NCI-H446 (cell line): ENCODE data around the gene ERG.
A peak's percentile ranks its signal among the peaks of the same experiment; 100 is the strongest.

Source experiments
- DNase-seq, 2 experiments: peaks; one replicate each; lab custom pipeline; 2025; lab: John Stamatoyannopoulos, UW

The ERG gene, protein sequence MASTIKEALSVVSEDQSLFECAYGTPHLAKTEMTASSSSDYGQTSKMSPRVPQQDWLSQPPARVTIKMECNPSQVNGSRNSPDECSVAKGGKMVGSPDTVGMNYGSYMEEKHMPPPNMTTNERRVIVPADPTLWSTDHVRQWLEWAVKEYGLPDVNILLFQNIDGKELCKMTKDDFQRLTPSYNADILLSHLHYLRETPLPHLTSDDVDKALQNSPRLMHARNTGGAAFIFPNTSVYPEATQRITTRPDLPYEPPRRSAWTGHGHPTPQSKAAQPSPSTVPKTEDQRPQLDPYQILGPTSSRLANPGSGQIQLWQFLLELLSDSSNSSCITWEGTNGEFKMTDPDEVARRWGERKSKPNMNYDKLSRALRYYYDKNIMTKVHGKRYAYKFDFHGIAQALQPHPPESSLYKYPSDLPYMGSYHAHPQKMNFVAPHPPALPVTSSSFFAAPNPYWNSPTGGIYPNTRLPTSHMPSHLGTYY

GRCh38 chr21:38498057-38498833 is at the start of gene ERG:
TSS of gene ERG (minus strand) at chr21:38498477. CDS start at chr21:38498380, 97 bp downstream.
- DNase-seq = no peak

DNA sequence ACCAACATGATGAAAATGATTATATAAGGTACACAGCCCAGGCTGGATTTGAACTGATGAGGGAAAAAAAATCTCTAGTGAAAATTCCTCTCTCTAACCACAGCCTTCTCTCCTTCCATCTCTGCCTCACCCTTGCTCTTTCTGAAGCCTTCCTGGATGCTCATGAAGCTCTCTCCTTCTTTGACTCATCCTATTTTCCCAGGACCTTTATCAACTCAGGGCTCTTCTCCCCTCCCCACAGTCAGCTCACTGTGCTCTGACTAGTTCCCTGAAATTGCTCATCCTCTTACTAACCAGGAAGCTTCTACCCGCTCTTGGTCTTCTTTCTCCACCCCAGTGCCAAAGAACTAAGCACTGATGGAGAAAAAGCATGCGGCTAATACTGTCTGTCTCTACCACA is 46.4 kb upstream of the ERG start:
- no peak for DNase-seq

GRCh38 chr21:38542263-38542662 is 44.0 kb upstream of the ERG start:
- DNase-seq = no peak

GRCh38 chr21:38538353-38538752 is 40.1 kb upstream of the ERG start:
- no peak for DNase-seq

DNA sequence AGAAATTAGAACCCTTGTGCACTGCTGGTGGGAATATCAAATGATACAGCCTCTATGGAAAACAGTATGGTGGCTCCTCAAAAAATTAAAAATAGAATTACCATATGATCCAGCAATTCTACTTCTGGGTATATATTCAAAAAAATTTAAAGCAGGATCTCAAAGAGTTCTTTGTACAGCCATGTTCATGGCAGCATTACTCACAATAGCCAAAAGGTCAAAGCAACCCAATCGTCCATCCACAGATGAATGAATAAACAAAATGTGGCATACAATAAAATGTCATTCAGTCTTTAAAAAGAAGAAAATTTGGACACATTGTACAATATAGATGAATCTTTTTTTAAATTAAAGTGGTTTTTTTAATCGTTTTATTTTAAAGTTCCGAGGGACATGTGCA is 36.3 kb upstream of the ERG start:
- no peak for DNase-seq

GRCh38 chr21:38533887-38534286 is 35.6 kb upstream of the ERG start:
- no peak for DNase-seq

- DNase-seq = no peak
Observed at GRCh38 chr21:38531591-38531990, 33.3 kb upstream of the ERG start.

DNA sequence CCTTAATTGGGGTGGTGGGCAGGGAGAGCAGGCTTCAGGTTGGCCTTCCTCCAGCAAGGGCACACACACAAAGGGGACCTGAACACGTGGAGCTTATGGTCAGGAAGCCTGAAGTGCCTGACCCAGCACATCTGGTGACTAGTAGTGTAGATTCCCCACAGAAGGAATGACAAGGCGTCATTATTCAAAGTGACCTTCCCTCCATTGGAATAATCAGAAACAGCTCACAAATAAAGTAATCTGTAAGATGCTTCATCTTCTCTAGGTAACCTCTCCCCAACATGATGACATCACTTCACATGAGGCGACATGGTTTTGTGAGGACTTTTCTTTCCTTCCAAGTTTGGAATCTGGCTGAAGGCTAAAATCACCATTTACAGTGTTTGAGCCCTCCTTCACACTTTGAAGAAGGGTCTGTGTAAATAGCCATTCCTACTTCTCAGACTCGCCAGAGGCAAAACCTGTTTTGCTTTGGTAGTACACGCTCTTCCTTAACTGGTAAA is 32.8 kb upstream of the ERG start:
- no peak for DNase-seq

- DNase-seq = no peak
Observed at GRCh38 chr21:38527737-38528136, 29.5 kb upstream of the ERG start.

DNA sequence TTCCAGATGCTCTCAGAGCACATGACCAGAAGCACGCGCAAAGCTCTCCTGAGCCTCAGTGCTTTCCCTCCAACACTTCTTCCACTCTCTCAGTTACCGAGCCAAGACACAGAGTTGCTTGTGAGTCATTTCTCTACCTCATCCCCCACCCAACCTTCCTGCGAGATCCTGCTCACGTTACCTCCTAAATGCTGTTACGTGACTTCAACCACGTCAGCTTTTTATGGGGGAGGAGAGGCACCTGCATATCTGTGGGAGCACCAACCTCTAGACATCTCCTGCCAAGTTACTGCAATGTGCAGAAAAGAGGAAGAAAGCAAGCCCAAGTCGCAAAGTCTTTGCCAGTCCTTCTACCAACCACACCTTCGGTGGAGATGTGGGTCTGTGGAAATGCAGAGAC is 27.2 kb upstream of the ERG start:
- DNase-seq = no peak

GRCh38 chr21:38524168-38525153 is 26.2 kb upstream of the ERG start:
- no peak for DNase-seq

DNA sequence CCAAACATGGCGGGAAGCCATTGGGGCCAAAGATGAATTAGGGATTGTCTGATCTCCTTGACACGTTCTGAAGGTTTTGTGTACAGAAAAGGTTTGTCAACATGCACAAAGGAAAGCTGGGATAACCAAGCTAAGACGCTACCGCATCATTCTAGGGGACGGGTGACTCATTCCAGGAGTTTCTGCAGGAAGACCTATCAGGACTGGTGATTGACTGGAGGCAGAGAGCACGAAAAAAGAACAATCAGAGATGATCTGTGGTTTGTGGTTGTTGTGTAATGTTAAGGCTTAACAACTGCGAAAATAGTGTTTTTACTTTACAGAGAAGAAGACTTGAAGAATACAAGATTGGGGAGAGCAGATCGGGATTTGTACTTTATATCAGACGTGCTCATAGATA is 22.2 kb upstream of the ERG start:
- DNase-seq = no peak

- DNase-seq = no peak
Observed at GRCh38 chr21:38511662-38512243, 13.5 kb upstream of the ERG start.

GRCh38 chr21:38511198-38511597 is 12.9 kb upstream of the ERG start:
- DNase-seq = no peak

DNA sequence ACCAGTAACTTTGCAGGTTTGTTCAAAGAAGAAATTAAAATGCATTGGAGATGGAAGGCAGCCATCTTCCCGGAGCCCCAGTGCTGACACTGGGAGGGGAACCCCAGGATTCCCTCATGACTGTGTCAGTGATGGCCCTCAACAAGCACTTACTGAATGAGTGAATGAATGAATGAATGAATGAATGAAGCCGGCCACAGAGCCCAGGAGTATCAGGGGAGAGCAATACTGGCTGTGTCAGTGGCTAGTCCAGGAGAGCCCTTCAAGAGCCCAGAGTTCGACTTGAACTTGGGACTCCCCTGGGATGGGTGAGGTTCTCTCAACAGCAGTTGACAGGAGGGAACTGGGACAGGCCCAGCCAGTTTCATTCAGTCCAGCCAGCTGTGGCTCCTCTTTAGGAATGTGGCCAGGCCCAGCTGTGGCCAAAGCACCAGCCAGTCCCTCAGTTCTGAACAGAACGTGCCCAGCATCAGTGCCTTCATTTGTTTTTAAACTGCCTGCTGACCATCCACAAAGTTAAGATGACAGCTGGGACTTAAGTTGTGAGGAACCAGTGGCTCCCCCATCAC is 9.2 kb upstream of the ERG start:
- DNase-seq = no peak

DNA sequence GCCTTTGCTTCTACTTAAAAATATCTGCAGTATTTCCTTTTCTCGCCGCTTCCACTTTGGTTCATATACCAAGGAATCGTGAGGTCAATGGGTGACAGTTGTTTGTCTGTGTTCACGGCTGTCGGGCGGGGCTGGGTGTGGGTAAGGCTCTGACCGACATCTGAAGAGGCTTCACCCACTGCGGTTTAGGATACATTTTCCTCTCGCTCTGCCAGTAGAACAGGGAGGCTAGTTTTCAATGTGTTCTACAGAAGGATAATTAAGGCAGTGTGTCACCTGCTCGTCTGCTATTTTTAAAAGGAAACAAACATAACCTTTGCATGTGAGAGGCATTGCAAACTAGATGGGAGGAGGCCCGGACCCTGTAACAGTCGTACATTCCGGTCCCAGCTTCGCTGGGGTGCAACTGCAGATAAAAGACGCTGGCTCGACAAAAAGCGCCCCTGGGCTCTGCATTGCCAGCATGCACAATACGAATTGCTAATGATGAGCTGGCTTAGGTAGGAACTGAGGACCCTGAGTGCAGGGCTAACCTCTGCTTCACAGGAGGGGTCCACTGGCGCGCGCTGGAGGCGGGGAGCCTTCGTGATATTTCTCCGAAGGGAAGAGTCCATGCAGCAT is 8.5 kb upstream of the ERG start:
- no peak for DNase-seq

DNA sequence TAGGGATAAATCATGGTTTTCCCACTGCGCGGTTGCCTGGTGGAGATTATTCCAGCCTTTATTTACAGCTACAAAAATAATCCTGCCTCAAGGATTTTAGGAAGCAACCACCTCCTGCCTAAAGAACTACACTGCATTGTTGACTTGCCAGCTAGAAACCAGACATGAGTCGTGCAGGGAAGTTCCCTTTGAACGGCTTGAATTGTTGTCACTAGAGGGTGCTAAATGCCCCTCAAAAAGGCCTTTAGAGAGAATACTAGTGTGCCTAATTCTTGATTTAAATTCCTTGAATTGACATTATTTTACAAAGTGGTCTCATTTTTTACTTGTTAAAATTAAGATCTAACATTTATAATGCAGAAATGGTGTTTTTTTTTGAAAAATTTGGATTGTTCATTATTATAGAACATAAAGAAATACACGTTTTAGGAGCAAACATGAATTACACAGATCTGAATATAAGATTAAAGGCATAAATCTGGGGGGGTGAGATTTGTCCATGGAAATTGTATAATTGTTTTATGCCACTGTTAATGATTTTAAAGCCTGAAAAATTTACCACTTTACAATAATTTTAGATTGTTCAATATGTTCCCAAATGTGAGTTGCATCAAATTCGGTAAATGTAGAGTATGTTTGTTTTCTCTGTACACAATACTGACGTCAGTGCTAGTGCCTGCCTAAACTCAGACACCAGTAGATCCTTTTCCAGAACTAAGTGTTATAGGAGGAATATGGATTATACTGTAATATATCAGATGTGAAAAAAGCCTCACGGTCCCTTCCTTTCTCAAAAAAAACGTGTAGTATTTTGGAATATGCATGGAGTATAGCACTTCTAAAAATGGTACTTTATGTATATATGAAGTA is 7.6 kb upstream of the ERG start:
- peak; percentile 7 to 55 for DNase-seq

DNA sequence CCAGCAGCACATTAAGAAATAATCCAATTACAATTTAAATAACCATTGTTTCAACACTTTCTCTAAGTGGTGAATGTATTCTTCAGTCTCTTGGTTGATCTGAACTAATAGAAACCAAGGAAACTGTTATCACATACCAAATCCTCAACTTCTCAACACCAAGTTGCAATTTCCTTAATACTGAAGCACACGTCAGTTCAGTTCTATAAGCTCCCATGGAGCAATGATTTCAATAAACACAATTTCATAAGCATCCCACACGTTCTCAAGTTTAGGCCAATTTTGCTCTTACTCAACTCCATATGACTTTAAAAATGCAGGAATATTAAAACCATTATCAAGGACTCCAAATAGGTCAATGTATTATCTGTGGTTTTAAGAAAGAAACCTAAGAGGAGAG is 5.8 kb upstream of the ERG start:
- no peak for DNase-seq

GRCh38 chr21:38503583-38503982 is 5.3 kb upstream of the ERG start:
- no peak for DNase-seq

GRCh38 chr21:38500073-38500472 is 1.8 kb upstream of the ERG start:
- no peak for DNase-seq
